DMS53 (cell line): ENCODE data around the gene DHPS.
A peak's percentile ranks its signal among the peaks of the same experiment; 100 is the strongest.
"Not testable (repeated sequence)": the region's sequence is repeated elsewhere in the genome, so short reads cannot be mapped to it uniquely, and the experiment has no call there.

Source experiments
- DNase-seq: peaks from one replicate; lab custom pipeline; 2025; lab: John Stamatoyannopoulos, UW

The DHPS gene

GRCh38 chr19:12646551-12646950 lies 35.1 kb downstream of the DHPS start:
- DNase-seq: no peak

- not testable (repeated sequence) for DNase-seq
Observed at GRCh38 chr19:12643716-12644115, 38.0 kb downstream of the DHPS start.

- no peak for DNase-seq
Observed at GRCh38 chr19:12642506-12642905, 39.2 kb downstream of the DHPS start.

- DNase-seq: no peak
Observed at GRCh38 chr19:12641456-12641855, 40.2 kb downstream of the DHPS start.

- DNase-seq: peak; percentile 84
Observed at GRCh38 chr19:12639901-12640613, 41.6 kb downstream of the DHPS start.

- no peak for DNase-seq
Observed at GRCh38 chr19:12638611-12639182, 43.0 kb downstream of the DHPS start.

- DNase-seq: peak; percentile 74
Observed at GRCh38 chr19:12636631-12637030, 45.0 kb downstream of the DHPS start.

- DNase-seq: no peak
Observed at GRCh38 chr19:12629215-12629614, 52.5 kb downstream of the DHPS start.

- DNase-seq: peak; percentile 16
Observed at GRCh38 chr19:12628040-12629022, 53.3 kb downstream of the DHPS start.

- DNase-seq: no peak
Observed at GRCh38 chr19:12626958-12627357, 54.7 kb downstream of the DHPS start.
